Breast epithelium (tissue), 4 donors: ENCODE data around the gene DUS2. TPM values are rescaled to one million over a fixed set of nuclear protein-coding genes. Genes with fewer than 3 reads are reported as not detected.
"Not testable (repeated sequence)": the region's sequence is repeated elsewhere in the genome, so short reads cannot be mapped to it uniquely, and the experiment has no call there.

Source experiments
- DNase-seq, 2 donors: peaks; one replicate each; pipeline ENCODE4 v3.0.0-alpha.2; 2019; ENCODE audit warnings: low spot score in 2 of 2
- H3K27ac ChIP-seq, 2 donors: fragments of 200-600 bp; sonication (generic) in 1 of 2; one replicate each; pipeline ENCODE4 v1.5.1; 2016 to 2019; ENCODE audit warnings: mild to moderate bottlenecking in 1 of 2
- H3K27me3 ChIP-seq, 2 donors: fragments of 200-600 bp; sonication (generic) in 1 of 2; one replicate each; pipeline versions ENCODE4 v1.5.1 to v1.6.0; 2017 to 2019; ENCODE audit warnings: control low read depth in 1 of 2, mild to moderate bottlenecking in 1 of 2
- H3K36me3 ChIP-seq: fragments of 200-600 bp; one replicate; pipeline ENCODE4 v1.5.1; 2019
- H3K4me1 ChIP-seq, 2 donors: fragments of 200-600 bp; sonication (generic); one replicate each; pipeline ENCODE4 v1.5.1; 2016 to 2019; ENCODE audit warnings: control low read depth in 1 of 2
- H3K4me3 ChIP-seq, 3 donors: fragments of 200-600 bp; sonication (generic); 1 replicate in 2 of 3; 2 replicates in 1 of 3; pipeline ENCODE4 v1.5.1; 2016 to 2019; ENCODE audit warnings: mild to moderate bottlenecking in 3 of 3, moderate library complexity in 2 of 3
- H3K9me3 ChIP-seq, 2 donors: fragments of 200-600 bp; sonication (generic) in 1 of 2; one replicate each; pipeline ENCODE4 v1.5.1; 2016 to 2019; ENCODE audit warnings: control low read depth in 1 of 2
- POLR2A ChIP-seq: fragments of 450-650 bp; IDR thresholded peaks from one replicate; pipeline ENCODE4 v1.6.1; 2016; ENCODE audit warnings: antibody characterized with exemption, mild to moderate bottlenecking, moderate library complexity
- POLR2AphosphoS5 ChIP-seq, 3 donors: sonication (generic); formaldehyde crosslinking; IDR thresholded peaks; one replicate each; pipeline ENCODE4 v1.6.1; 2017; ENCODE audit warnings: antibody characterized with exemption in 3 of 3
- intact Hi-C: fragments of 100-400 bp; cut with DNase I; formaldehyde crosslinking; loops from one replicate; pipeline ENCODE4 v1.15.1; 2023; ENCODE audit warnings: low total_unique reads
- total RNA-seq, 3 donors: library from RNA; depleted of rRNA; stranded (reverse); fragments of >200 nt; gene quantifications; one replicate each; pipeline ENCODE4 v1.1.0, GENCODE V29; 2016
- TF ChIP-seq, protein P1 (sequence below), 3 donors: fragments of 450-650 bp; IDR thresholded peaks; one replicate each; pipeline ENCODE4 v1.5.1; 2016 to 2017; ENCODE audit warnings: antibody characterized with exemption in 3 of 3, mild to moderate bottlenecking in 3 of 3, moderate library complexity in 3 of 3

Gene DUS2
- total RNA-seq, 3 donors from 2014 or later, result 6.9 to 10.5 (median 7.7) TPM

DNA sequence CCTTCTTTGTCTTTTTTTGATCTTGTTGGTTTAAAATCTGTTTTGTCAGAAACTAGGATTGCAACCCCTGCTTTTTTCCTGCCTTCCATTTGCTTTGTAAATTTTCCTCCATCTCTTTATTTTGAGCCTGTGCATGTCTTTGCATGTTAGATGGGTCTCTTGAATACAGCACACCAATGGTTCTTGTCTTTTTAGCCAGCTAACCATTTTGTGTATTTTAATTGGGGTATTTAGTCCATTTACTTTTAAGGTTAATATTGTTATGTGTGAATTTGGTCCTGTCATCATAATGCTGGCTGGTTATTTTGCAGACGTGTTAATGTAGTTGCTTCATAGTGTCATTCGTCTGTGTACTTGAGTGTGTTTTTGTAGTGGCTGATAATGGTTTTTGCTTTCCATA lies 88.3 kb downstream of the DUS2 start:
- H3K9me3 ChIP-seq, result peaks cover 0 to 8% of the 10 kb centered on the region in 2 donors
- H3K4me3 ChIP-seq, result no peak overlapping the region
- H3K4me1 ChIP-seq, result no peaks in the 10 kb centered on the region
- TF ChIP-seq POLR2AphosphoS5 (IDR thresholded peaks at IDR 0.05), result no peak
- TF ChIP-seq, protein P1, sequence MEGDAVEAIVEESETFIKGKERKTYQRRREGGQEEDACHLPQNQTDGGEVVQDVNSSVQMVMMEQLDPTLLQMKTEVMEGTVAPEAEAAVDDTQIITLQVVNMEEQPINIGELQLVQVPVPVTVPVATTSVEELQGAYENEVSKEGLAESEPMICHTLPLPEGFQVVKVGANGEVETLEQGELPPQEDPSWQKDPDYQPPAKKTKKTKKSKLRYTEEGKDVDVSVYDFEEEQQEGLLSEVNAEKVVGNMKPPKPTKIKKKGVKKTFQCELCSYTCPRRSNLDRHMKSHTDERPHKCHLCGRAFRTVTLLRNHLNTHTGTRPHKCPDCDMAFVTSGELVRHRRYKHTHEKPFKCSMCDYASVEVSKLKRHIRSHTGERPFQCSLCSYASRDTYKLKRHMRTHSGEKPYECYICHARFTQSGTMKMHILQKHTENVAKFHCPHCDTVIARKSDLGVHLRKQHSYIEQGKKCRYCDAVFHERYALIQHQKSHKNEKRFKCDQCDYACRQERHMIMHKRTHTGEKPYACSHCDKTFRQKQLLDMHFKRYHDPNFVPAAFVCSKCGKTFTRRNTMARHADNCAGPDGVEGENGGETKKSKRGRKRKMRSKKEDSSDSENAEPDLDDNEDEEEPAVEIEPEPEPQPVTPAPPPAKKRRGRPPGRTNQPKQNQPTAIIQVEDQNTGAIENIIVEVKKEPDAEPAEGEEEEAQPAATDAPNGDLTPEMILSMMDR (IDR thresholded peaks at IDR 0.05), result no peak
- TF ChIP-seq POLR2A, result no peak
- H3K27ac ChIP-seq, result no peak overlapping the region
- no peaks in the 10 kb centered on the region for H3K27me3 ChIP-seq
- DNase-seq, result no peak
- intact Hi-C loops, result no loop called here
- no peaks in the 10 kb centered on the region for H3K36me3 ChIP-seq

DNA sequence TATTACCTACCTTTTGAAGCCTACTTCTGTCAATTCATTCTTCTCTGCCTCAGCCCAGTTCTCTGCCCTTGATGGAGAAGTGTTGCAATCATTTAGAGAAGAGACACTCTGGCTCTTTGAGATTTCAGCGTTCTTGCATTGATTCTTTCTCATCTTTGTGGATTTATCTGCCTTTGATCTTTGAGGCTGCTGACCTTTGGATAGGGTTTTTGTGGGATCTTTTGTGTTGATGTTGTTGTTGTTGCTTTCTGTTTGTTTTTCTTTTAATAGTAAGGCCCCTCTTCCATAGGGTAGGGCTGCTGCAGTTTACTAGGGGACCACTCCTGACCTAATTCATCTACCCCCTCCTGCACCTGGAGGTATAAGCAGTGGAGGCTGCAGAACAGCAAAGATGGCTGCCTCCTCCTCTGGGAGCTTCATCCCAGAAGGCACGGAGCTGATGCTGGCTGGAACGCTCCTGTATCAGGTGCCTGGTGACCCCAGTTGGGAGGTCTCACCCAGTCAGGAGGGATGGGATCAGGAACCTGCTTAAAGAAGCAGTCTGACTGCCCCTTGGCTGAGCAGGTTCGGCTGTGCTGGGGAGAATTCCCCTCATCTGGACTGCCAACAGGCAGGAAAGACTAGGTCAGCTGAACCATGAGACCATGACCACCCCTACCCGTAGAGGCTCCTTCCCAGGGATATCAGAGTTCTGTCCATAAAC lies 90.1 kb downstream of the DUS2 start:
- Histone ChIP-seq H3K4me1 (no peaks in the 10 kb centered on the region), H3K36me3 (no peaks in the 10 kb centered on the region), H3K27ac (no peak overlapping the region), H3K27me3 (no peaks in the 10 kb centered on the region), H3K4me3 (no peak overlapping the region), H3K9me3 (peaks cover 0 to 8% of the 10 kb centered on the region in 2 donors)
- no peak for DNase-seq
- intact Hi-C loops, result no loop called here
- TF ChIP-seq POLR2A, result no peak
- TF ChIP-seq, protein P1 (IDR thresholded peaks at IDR 0.05), result no peak
- TF ChIP-seq POLR2AphosphoS5 (IDR thresholded peaks at IDR 0.05), result no peak

DNA sequence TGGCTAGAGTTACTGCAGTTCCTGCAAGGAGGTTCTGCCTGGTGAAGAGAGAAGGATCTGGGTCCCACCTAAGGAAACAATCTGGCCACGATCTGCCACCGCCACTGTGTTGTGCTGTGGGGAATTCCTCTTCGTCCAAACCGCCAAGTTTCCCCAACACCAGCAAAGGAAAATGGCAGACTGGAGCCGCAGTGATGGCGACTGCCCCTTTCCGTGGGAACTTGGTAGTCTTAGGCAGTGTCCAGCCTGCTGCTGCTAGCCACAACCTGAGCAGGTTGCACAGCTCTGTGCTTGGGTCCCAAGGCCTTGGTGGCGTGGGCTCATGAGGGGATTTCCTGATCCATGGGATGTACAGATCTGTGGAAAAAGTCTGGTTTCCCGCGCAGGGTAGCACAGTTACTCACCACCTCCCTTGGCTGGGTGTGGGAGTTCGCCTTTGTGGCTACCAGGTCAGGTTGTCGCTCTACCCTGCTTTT lies 90.7 kb downstream of the DUS2 start:
- intact Hi-C loops, result no loop called here
- Histone ChIP-seq H3K4me1 (no peaks in the 10 kb centered on the region), H3K9me3 (peaks cover 0 to 3% of the 10 kb centered on the region in 2 donors), H3K36me3 (no peaks in the 10 kb centered on the region), H3K4me3 (no peak overlapping the region), H3K27ac (no peak overlapping the region), H3K27me3 (no peaks in the 10 kb centered on the region)
- no peak for DNase-seq
- TF ChIP-seq POLR2A (no peak), POLR2AphosphoS5 (IDR thresholded peaks at IDR 0.05) (no peak)
- TF ChIP-seq, protein P1 (IDR thresholded peaks at IDR 0.05), result no peak

DNA sequence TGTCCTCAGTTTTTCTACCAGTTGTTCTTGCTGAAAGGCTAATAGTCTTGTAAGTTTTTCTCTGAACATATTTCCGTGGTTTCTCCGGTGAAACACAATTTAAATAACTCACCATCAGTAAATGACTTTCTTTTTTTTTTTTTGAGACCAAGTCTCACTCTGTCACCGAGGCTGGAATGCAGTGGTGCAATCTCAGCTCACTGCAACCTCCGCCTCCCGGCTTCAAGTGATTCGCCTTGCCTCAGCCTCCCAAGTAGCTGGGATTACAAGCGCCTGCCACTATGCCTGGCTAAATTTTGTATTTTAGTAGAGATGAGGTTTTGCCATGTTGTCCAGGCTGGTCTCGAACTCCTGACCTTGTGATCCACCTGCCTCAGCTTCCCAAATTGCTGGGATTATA lies 91.9 kb downstream of the DUS2 start:
- intact Hi-C loops, H3K4me1 ChIP-seq, H3K4me3 ChIP-seq, H3K36me3 ChIP-seq, H3K27me3 ChIP-seq, H3K27ac ChIP-seq, DNase-seq, H3K9me3 ChIP-seq: not testable (repeated sequence)

DNA sequence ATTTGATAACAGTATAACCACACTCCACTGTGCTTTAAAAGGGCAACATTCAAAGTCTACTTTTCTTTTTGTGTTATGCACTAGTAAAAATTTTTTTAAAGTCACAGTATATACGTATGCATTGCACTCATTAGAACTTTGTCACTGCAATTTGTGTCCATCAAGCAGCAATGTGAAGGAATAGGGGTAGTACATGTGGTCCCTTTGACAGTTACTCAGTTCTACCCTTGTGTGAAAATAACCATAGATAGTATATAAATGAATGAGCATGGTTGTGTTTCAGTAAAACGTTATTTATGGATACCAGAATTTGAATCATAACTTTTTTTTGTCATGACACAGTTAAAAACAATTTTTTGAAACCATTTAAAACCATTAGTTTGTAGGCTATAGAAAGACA lies 92.8 kb downstream of the DUS2 start:
- no peak overlapping the region for H3K27ac ChIP-seq
- H3K27me3 ChIP-seq, result no peaks in the 10 kb centered on the region
- H3K9me3 ChIP-seq, result no peaks in the 10 kb centered on the region

More for the DNA sequence above, 92.8 kb downstream of the DUS2 start:
- DNase-seq, result no peak
- no peak overlapping the region for H3K4me3 ChIP-seq
- no peaks in the 10 kb centered on the region for H3K36me3 ChIP-seq
- intact Hi-C loops, result no loop called here
- H3K4me1 ChIP-seq, result no peaks in the 10 kb centered on the region
- TF ChIP-seq POLR2A (no peak), POLR2AphosphoS5 (IDR thresholded peaks at IDR 0.05) (no peak)
- TF ChIP-seq, protein P1 (IDR thresholded peaks at IDR 0.05), result no peak
